GM13977 (cell line): Measurements from ENCODE around the gene KCNN3.

Experiments used
- DNase-seq: peaks from one replicate; pipeline ENCODE4 v3.0.0; 2012; ENCODE audit warnings: low spot score
- in situ Hi-C: fragments of 300-500 bp; cut with MboI; formaldehyde crosslinking; loops from one replicate; pipeline ENCODE4 v1.12.0; 2022; ENCODE audit warnings: low sequenced_read_pairs, low pct_unique_long_range_greater_than_20kb, mixed read lengths, inconsistent platforms; ENCODE audit not compliant: unreplicated experiment
- TF ChIP-seq, protein P1 (sequence below): IDR thresholded peaks from 2 replicates; pipeline ENCODE4 v1.5.1; 2012; ENCODE audit warnings: mild to moderate bottlenecking, control low read depth; ENCODE audit not compliant: insufficient read depth; ENCODE audit errors: extremely low read depth, missing control alignments

The KCNN3 gene

DNA sequence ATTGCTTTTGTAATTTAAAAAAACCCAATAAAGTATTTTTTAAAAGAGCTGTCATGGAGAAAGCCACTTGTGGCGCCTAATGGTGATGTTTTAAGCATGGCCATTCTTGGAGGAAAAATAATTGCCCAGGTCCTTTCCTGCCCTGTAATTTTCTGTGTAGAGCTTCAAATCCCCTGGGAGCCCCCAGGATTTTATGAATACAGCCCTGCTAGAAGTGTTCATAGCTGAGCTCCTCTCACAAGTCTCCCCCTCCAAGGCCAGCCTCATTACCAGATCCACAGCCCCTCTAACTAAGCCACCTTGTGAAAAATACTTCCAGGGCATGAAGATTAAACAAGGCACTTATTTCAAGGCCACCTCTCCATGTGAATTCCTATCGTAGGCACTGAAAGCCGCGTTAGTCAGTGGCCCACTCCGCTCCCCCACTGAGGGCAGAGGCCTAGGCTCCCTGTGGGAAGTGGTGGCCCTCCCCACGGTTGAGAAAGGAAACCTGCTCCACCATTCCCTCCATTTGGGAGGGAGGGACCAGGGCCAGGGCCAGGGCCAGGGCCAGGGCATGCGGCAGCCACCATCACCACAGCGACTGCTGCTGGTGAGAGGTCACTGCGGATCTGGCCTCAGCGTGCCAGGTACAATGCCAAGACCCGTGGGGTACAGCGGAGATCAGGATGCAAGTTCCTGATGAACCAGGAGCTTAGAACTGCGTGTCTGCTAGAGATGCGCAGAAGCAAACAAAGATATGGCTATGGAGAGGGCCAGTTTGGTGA lies 83.1 kb downstream of the KCNN3 start:
- no peak for DNase-seq
- TF ChIP-seq, protein P1, sequence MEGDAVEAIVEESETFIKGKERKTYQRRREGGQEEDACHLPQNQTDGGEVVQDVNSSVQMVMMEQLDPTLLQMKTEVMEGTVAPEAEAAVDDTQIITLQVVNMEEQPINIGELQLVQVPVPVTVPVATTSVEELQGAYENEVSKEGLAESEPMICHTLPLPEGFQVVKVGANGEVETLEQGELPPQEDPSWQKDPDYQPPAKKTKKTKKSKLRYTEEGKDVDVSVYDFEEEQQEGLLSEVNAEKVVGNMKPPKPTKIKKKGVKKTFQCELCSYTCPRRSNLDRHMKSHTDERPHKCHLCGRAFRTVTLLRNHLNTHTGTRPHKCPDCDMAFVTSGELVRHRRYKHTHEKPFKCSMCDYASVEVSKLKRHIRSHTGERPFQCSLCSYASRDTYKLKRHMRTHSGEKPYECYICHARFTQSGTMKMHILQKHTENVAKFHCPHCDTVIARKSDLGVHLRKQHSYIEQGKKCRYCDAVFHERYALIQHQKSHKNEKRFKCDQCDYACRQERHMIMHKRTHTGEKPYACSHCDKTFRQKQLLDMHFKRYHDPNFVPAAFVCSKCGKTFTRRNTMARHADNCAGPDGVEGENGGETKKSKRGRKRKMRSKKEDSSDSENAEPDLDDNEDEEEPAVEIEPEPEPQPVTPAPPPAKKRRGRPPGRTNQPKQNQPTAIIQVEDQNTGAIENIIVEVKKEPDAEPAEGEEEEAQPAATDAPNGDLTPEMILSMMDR, result no peak
- in situ Hi-C loops, result no loop called here

DNA sequence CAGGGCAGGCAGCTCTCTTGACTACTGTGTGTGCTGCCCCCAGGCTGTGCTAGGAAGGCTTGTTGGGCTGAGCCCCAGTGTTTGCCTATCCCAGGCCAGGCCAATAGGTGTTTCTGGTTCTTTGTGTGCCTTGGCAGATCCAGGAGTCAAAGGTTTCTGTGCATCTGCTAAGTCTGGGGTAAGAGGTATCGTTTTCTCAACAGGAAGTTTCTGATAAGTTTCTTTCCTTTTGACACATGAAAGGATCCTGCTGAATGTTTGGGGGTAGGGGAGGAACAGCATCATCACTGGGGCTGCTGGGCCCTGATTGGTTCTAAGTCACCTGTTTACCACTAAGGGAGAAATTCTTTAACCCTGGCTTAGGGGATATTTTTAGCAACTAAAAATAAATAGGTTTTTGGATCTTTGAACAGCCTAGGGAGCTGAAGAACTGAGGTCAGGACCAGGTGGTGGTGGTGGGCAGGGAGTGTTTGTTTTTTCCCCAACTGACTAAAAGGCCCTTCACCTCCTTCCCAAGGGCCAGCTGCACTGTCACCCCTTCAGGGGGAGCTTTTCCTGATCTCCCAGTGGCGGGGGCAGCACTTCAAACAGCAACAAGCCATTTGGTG lies 85.1 kb downstream of the KCNN3 start:
- peak; percentile 83 for DNase-seq
- in situ Hi-C loops, result no loop called here
- TF ChIP-seq, protein P1, result no peak

DNA sequence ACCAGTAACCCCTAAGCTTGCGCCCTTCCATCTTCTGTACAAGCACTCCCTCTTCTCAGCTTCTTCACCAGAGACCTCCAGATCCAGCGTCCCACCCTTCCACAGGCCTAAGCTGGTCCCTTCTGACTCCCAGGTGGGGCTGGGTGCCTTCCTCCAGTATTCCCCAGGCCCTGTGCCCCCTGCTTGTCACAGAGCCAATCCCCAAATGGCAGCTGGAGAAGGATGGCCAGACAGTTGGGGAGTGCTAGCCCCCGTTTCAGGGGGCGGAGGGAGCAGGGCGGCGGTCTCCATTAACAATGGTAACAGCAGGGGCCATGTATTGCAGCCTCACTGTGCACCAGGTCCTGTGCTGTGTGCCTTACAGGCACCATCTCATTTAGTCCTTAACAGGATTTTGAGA lies 85.7 kb downstream of the KCNN3 start:
- in situ Hi-C loops, result no loop called here
- TF ChIP-seq, protein P1, result no peak
- no peak for DNase-seq

DNA sequence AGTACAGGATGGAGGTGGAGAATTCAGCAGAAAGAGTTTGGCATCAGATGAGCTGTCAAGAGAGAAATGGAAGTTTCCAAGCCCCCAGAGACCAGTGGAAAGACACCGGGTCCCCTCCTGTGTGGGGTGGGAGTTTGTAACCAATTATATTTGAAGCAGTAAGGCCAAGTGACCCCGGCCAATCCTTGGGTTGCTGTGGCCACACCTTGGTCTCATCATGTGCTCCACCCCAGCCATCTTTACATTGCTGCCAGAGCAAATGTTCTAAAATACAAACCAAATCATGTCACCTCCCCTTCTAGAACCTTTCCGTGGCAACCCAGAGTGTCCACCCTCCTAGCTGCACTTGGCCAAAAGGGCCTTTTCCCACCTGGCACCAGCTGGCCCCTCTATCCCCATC lies 86.1 kb downstream of the KCNN3 start:
- DNase-seq, result no peak
- in situ Hi-C loops, result no loop called here
- TF ChIP-seq, protein P1, result no peak

DNA sequence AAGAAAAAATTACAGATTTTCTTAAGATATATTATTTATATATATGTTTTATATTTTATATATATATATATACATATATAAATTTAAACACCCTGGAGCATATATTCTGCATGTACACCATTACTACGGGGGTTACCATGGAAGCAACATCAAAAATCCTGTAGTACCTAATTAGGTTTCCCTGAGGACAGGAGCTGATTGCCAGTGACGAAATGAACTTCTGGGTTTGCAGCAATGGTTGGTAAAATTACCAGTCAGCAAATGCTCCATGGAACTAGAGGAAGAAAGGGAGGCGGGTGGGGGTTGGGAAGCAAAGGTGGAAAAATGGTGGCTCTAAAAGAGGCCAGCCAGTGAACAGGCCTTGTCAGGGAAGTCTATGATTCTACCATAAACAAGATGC lies 89.5 kb downstream of the KCNN3 start:
- in situ Hi-C loops, result no loop called here
- no peak for DNase-seq
- TF ChIP-seq, protein P1, result no peak

DNA sequence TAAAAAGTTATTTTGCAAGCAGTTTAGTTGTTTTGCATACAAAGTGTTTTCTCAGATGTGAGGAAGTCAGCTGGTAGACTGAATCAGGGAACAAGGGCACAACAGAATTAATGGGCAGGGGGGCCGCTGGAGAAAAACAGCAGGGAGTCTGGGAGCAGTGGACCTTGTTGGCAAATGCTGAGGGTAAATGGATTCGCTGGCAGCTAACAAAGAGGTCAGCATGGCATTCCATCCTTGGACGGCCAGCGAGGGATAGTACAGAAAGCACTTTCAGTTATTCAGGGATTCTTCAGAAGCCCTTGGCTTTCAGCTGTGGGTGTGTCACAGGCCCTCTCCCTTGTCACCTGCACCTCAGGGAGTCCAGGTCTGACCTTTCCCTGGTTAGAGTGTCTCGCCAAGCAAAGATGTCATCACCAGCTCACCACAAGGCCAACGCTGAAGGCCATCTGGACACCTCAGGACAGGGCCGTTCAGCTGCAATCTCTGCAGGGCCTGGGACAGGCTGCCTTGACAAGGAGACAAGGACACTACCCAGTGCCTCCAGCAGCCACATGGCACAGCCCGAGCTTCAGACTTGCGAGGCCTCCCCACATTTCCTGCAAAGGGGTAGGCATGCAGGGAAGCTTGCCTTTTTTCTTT lies 90.4 kb downstream of the KCNN3 start:
- DNase-seq, result no peak
- in situ Hi-C loops, result no loop called here
- TF ChIP-seq, protein P1, result no peak
